GM19193 (cell line): ENCODE measurements around the gene CAMK2A.

ENCODE experiments used
- POLR2A ChIP-seq: IDR thresholded peaks from 4 replicates; pipeline ENCODE4 v1.6.1; 2011; ENCODE audit not compliant: insufficient read depth, insufficient read length; ENCODE audit errors: extremely low read depth

The CAMK2A gene

DNA sequence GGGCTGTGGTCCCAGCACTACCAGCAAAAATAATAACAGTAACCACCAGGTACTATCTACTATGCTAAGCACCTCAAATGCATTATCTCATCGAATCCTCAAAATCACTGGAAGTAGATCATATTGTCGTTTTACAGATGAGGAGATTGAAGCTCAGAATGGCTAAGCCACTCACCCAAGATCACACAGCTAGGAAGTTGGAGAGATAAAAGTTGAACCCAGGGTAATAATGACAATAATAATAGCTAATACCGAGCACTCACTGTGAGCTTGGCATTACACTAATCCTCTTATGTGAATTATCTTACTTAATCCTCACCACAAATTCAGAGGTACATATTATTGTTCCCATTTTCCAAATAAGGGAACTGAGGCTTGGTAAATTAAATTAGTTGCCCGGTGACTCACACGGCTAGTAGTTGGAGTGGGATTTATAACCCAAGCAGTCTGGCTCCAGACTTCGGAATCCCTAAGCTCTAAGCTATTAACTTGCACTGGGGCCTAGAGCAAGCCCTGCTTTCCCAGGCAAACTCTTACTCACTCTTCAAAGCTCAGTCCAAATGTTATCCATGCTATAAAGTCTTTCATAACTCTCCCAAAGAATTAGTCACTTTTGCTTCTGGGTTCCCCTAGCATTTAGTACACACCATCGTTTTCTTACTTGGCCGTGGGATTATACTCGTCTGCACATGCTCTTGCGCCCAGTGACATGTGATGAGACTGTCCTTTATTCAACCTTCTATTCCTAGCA, 9.3 kb upstream of the CAMK2A start:
- TF ChIP-seq POLR2A = no peak

DNA sequence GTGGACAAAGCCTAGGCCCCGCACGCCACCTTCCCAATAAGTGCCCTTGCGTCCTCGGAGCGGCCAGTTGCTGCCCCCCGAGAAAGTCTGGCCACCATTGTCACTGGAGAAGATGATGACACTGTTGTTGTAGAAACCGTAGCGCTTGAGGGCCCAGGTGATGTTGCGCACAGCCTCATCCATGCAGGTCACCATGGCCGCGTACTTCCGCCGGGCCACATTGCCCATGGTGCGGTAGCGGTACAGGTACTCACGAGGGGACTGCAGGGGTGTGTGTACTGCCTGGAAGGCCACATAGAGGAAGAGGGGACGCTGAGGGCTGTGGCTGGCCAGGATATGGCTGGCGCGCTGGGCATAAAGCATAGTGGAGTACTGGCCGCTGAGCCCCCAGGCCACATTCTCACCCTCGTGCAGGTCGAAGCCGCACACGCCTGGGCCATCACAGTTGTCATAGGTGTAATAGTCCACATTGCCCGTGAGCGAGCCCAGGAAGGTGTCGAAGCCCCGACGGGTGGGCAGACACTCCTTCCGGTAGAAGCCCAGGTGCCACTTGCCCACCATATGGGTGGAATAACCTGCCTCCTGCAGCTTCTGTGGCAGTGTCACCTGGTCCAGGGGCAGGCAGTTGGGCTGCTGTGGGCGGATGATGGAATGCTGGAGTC, 8.5 kb upstream of the CAMK2A start:
- TF ChIP-seq POLR2A = no peak

DNA sequence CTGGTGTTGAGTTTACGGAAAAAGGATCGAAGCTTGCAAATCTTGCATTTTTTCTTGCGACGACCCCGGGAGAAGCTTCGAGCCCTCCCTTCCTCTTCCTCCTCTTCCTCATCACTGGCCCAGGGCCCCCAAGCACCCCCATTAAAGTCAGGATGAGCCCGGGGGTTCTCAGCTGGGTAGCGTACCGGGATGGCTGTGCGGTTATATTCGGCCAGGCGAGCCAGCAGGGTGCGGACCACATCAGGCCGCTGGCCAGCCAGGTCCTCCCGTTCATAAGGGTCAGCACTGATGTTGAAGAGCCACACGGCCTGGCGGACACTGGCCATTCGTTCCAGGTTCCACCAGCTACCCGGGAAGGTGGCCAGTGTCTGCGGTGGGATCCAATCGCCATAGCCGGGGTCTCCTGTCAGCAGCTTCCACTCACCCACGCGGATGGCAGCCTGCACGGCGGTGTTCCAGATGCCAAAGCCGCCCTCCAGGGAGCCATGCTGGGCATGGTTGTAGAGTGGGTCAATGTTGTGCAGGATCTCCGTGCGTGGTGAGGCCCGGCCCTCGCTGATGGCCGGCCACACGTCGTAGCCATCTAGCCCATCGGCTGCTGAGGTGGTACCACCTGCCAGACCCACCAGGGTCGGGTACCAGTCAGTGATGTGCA, 7.8 kb upstream of the CAMK2A start:
- no peak for TF ChIP-seq POLR2A

DNA sequence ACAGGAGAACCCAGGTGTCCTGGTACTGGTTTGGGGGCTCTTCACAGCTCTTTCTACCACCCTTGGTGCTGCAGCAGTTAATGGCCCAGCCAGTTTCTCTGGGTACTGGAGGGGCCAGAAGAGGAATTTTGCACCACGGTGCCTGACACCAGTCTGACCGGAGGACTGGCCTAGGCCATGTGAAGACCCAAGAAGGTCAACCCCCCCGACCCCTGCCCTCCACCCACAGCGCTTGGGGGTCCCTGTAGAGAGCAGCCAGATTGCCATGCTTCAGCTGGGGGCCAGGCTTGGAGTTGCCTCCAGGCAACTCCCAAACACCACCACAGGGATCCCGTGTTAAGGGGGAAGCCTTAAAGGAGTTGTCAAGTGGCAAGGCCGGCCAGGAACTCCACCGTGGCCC, 6.9 kb upstream of the CAMK2A start:
- TF ChIP-seq POLR2A = no peak

DNA sequence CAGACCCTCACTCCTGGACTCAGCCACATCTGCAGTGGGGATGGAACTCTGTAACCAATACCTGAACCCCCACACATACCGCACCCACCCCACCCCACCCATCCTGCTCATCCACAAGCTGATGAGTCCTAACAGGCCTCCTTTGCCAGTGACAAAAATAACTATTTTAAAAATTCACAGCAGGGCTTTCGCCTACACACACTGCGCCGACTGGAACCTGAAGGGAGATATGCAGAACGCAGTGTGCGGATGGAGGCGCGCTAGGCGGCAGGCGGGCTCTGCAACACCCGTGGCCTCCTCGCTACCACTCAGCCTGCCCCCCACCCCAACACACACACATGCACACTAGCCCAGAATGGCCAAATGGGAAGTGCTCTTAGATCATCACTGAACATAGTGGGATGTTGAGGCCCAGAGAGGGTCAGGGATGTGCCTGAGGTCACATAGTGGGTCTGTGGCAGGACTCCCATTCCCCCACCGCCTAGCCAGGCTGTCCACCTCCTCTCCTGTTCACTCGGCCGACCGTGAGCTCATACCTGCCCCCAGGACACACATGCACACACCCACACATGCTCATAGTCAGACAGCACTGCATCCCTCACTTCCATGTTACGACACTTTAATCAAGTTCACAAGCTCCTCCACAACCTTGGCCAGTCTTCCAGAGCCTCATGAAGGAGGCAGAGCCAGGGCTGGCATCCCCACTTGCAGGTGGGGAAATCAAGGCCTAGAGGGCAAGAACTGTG, 6.3 kb upstream of the CAMK2A start:
- no peak for TF ChIP-seq POLR2A

DNA sequence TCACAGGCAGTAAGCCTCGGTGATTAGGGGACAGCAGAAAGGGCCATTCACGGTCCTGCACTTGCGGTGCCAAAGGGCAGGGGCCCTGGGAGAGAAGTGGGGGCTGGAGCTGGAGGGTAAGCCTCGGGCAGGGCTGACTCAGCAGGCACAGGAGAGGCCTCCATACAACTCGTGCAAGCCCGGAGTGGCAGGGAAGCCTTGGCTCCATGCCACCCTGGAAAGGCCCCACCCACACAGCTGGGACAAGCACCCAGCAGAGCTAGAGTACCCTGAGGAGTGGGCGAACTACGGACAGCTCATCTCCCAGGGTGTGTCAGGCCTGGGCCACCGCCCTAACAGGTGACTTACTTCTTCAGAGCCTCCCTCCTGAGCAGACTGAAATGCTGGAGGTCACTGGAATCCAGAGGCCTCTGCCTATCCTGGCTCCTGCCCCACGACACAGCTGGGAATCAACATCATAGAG, 5.6 kb upstream of the CAMK2A start:
- no peak for TF ChIP-seq POLR2A

DNA sequence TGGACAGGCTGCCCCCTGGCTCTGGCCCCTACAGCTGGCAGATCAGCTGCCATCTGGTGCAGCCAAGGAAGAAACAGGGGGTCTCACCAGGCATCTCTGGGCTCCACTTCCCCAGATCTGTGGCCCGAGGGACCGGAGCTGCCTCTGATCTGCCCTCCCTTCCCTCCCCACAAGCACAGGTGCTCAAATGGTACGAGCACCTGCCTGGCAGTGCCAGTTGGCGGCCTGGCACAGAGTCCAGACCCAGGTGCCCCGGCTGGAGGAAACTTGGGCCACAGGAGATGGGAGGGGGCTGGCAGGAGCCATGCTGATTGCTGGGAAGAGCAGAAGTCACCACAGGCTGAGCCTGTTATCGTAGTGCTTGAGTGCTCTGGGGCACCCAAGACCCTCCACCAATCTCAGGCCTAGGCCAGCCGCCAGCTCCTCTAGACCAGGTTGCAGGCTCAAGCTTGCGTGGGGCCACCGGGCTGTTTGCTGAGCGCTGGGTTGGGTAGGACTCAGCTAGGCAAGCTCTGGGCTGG, 5.0 kb upstream of the CAMK2A start:
- no peak for TF ChIP-seq POLR2A

DNA sequence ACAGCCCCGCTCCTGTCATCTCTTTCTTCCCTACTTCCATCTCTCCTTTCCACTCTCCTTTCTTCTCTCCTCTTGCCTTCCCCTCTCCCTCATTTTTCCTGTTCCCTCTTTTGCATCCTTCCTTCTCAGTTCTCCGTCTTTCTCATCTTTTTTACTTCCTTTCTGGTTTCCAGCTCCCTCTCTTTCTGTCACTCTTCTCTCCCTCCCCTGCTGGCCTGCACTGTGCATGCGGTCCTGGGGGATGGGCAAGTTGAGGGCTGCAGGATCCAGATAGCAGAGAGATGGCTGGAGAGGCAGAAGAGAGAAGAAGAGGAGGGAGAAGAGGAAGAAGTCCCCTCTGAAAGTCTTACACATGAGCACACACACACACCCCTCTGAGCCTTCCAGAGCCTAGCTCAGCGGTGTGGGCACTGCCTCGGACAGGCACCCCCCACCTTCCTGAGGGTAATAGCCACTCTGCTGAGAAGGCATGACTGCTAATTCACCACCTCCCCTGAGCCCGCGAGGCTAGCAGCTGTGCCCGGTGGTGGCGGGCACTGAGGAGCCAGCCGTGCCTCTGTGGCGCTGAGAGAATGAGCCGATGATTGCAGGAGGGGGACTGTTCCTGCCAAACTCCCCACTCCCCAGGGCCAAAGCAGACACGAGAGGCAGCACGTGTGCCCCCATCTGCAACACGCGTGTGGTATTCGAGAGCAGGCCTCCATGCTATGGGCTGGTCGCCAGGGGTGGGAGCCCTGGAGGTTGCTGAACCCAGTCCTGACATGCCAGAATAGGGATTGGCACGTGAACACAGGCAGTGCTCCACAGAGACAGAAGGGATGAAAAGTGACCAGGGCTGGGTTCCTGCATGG, 3.7 kb upstream of the CAMK2A start:
- TF ChIP-seq POLR2A = no peak

DNA sequence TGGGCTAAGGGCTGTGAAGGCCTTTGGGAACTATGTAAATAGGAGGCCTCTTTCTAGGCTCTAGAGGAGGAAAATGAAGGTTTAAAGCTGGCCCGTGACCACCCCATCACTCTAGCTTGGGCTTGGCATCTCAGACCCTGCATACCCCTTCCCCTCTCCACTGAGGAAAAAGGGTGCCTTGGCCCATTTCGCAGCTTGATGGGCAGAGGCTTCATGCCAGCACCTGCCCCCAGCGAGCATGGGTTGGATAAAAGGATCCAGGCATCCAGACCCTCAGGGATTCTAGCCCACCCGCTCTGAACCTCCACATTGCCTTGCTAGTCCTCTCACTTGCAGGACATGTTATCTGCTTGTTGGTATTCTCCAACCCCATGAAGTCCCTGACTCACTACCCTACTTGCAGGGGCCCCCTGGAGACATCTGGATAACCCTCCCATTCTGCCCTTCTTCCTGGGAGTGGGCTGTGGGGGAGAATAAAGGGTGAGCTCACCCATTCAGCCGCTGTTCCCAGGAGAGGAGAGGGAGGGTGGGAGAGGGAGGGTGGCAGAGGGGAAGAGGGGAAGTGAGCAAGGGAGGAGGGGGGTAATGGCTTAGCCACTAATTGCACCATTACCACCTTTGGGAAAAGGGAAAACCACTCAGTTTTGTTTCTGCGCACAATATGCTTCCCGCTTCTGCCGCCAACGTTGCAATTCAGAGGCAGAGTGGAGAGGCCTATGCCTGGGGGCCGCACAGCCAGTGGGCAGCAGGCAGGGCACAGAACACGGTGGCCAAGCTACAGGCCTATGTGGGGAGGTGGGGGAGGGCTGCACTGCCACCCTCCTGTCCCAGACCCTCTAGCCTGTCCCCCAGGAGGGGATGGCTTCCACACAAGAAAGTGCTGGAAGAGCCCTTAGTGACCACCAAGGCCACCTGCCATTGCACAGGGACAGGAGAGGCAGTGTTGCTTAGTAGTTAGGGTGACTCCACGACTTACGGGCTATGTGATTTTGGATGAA, 2.1 kb upstream of the CAMK2A start:
- no peak for TF ChIP-seq POLR2A

DNA sequence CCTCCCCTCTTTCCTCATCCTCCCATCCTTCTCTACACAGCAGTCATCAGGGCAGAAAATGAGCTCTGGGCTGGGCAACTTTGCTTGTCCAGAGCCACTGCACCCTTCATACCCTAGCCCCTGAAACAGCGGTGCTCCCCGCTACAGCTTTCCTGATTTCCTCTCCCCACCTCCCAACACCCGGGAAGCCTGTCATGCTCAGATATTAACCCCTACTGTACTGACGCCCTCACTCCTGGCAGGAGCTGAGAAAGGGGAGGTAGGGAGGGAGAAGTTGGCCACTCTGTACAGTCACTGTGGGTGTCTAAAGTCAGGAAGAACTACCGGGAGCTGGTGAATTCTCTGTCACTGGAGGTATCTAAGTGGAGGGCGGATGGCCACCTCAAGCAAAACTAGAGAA, 782 bp downstream of the CAMK2A start:
- no peak for TF ChIP-seq POLR2A

DNA sequence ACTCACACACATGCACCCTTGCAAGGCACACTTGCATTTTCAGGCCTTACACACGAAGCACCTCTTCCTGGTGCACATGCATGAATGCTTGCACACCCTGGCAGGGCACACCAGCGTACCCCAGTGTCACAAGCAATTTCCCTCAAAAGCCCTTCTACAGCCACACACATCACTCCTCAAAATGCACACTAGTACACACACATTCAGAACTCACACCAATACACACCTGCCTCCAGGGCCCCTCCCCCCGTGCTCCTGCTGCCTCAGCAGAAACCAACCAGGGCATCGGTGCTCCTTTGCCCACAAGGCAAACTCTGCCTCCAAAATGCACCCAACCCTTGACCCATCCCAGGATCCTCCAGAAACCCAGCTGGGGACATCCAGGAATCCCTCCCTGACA, 1.2 kb downstream of the CAMK2A start:
- TF ChIP-seq POLR2A = no peak

DNA sequence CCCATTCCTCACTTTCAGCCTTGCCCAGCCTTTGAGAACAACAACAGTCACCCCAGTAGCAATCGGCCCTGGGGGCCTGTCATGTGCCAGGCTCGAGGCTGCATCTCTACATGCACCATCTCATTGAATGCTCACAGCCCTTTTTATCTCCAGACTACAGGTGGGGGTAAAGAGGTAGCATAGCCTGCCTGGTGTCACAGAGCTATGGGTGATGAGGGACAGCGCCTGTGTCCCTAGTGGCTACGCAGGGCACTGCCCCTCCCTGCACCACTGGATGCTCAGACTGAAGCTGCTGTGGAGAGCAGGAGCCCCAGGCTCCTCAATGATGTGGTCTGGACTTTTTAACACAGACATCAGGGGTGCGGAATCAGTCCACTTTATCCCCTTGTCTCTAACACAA, 2.8 kb downstream of the CAMK2A start:
- no peak for TF ChIP-seq POLR2A

DNA sequence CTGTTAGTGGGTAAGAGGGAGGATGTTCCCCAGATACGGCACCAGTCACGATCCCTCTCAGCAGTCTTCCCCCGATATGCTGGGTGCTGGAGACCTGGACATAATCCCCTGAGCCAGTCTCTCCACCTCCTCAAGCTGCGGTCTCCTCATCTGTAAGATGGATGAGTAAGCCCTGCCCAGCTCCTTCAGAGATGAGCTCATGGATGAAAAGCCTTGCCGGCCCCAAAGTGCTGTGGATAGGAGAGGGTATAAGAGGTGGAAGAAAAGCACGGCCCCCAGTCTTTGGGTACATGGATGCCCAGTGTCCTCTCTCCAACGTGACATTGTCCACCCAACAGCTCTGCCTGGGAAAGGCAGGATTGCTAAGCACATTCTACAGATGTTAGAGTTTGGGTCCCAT, 4.5 kb downstream of the CAMK2A start:
- TF ChIP-seq POLR2A = no peak

DNA sequence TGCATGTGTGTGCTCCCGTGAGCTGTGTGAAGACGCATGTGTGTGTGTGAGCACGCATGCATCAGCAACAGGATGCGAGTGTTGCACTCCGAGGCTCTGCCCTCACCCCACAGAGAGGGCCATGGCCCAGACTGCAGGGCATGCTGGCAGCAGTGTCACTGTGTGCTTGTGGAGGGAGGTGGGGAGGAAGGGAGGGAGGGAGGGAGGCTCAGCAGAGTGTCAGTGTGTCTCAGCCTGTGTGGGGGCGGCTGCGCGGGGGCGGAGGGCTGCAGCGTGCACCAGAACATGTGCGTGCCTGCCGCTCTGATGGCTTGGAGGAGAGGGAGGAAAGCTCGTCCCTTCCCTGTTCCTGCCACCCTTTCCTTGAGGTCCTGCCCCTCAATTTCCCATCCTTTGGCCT, 5.3 kb downstream of the CAMK2A start:
- TF ChIP-seq POLR2A = no peak

DNA sequence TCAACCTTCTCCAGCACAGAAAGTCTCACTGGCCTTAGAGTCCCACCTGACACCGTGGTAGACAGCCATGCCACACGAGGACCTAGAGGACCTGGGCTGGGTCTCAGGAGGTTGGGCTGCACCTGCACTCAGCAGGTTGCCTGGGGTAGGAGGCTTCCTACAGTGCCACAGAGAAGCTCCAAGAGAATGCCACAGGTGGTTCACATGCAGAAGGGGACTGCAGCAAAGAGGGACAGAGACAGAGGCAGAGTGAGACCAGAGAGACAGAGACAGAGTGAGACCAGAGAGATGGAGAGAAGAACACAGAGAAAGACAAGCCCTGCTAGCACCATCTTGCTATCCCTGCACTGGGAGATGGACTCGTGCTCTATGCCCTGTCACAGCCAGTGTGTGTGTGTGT, 5.7 kb downstream of the CAMK2A start:
- TF ChIP-seq POLR2A = no peak
